HG03558 (cell line): ENCODE results near the gene TSC1.
"Not testable (repeated sequence)": the region's sequence is repeated elsewhere in the genome, so short reads cannot be mapped to it uniquely, and the experiment has no call there.

ENCODE experiments used
- ATAC-seq: cut with Tn5 transposase; IDR thresholded peaks from one replicate; pipeline ENCODE4 v1.9.1; 2021; ENCODE audit warnings: moderate number of reproducible peaks; ENCODE audit not compliant: unreplicated experiment; ENCODE audit errors: extremely low read depth

Gene TSC1

GRCh38 chr9:132944294-132945185, at the start of gene TSC1:
TSS of gene TSC1 (minus strand) at chr9:132944616. CDS start at chr9:132928872, 15,744 bp downstream.
- no peak for ATAC-seq

- no peak for ATAC-seq
These were observed 49.1 kb upstream of the TSC1 start for GRCh38 chr9:132993511-132993939.

GRCh38 chr9:132991351-132992300, 47.2 kb upstream of the TSC1 start:
- no peak for ATAC-seq

GRCh38 chr9:132990781-132991180, 46.4 kb upstream of the TSC1 start:
- no peak for ATAC-seq

GRCh38 chr9:132989998-132990557, 45.7 kb upstream of the TSC1 start:
- ATAC-seq = not testable (repeated sequence)

GRCh38 chr9:132989414-132989996, 45.1 kb upstream of the TSC1 start:
- ATAC-seq = no peak

- ATAC-seq = no peak
These were observed 44.5 kb upstream of the TSC1 start for GRCh38 chr9:132989014-132989310.

- no peak for ATAC-seq
These were observed 44.0 kb upstream of the TSC1 start for GRCh38 chr9:132988244-132989013.

GRCh38 chr9:132986640-132987620, 42.5 kb upstream of the TSC1 start:
- no peak for ATAC-seq

- no peak for ATAC-seq
These were observed 41.7 kb upstream of the TSC1 start for GRCh38 chr9:132986114-132986513.

GRCh38 chr9:132985489-132985888, 41.1 kb upstream of the TSC1 start:
- ATAC-seq = no peak

- ATAC-seq = no peak
These were observed 40.6 kb upstream of the TSC1 start for GRCh38 chr9:132985071-132985350.

- no peak for ATAC-seq
These were observed 40.0 kb upstream of the TSC1 start for GRCh38 chr9:132984202-132985070.

GRCh38 chr9:132983491-132984201, 39.2 kb upstream of the TSC1 start:
- ATAC-seq = no peak

- no peak for ATAC-seq
These were observed 38.0 kb upstream of the TSC1 start for GRCh38 chr9:132982458-132982857.

- no peak for ATAC-seq
These were observed 35.7 kb upstream of the TSC1 start for GRCh38 chr9:132980157-132980556.

- ATAC-seq = no peak
These were observed 34.2 kb upstream of the TSC1 start, which contains the start of gene GFI1B for GRCh38 chr9:132978451-132979131. TSS of gene GFI1B (plus strand) at chr9:132978694. CDS start at chr9:132986679, 7,985 bp downstream.
